ENCODE results near the gene PHEX. TPM values are rescaled to one million over a fixed set of nuclear protein-coding genes. Genes with fewer than 3 reads are reported as not detected.

PHEX gene
- total RNA-seq, 2 donors from 2014 or later: not detected

DNA sequence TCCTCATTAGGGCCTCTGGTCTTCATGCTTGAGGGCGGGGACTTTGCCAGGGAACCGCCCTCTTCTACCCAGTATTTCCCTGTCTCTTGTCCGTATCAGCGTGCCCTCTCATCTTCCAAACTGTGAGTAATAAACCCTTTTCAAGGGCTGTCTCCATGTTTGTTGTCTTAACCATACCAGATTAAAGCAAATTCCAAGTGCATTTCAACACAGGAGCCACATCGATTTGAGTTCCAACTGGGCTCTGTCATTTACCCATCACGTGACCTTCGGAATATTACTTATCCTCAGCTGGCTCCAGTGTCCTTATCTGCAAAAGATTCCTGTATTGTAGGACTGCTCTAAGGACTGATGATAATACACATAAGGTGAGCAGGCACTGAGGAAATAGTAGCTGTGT lies 6.4 kb upstream of the PHEX start:
- 62% methylated on average over 7 of the region's 7 CpGs for WGBS, 2 donors
- Histone ChIP-seq H3K4me1 (no peaks in the 10 kb centered on the region), H3K36me3 (replicated peaks in 1 of 2; ENCODE audit: insufficient read depth in 1 of 2, low read depth in 2 of 2) (no peaks in the 10 kb centered on the region)

GRCh38 chrX:22026731-22027130 lies 5.4 kb upstream of the PHEX start:
- ATAC-seq (no peak), DNase-seq (no peak)
- H3K27me3 ChIP-seq: no peaks in the 10 kb centered on the region
- WGBS, 2 donors: 84 to 86% methylated on average over 1 to 4 of the region's 4 CpGs
- intact Hi-C loops (cut with DNase I): no loop called here
- no peaks in the 10 kb centered on the region for H3K4me1 ChIP-seq
- H3K9me3 ChIP-seq: no peaks in the 10 kb centered on the region
- no peaks in the 10 kb centered on the region for H3K36me3 ChIP-seq (replicated peaks in 1 of 2; ENCODE audit: insufficient read depth in 1 of 2, low read depth in 2 of 2)
- no peak overlapping the region for H3K27ac ChIP-seq
- no peak for TF ChIP-seq CTCF (IDR thresholded peaks at IDR 0.05)
- no peak for TF ChIP-seq POLR2A (IDR thresholded peaks at IDR 0.05)
- no peak overlapping the region for H3K4me3 ChIP-seq

More for the DNA sequence above, 6.4 kb upstream of the PHEX start:
- no peak overlapping the region for H3K4me3 ChIP-seq
- DNase-seq: no peak
- TF ChIP-seq CTCF (IDR thresholded peaks at IDR 0.05): no peak
- TF ChIP-seq POLR2A (IDR thresholded peaks at IDR 0.05): no peak
- no peaks in the 10 kb centered on the region for H3K9me3 ChIP-seq
- no peaks in the 10 kb centered on the region for H3K27me3 ChIP-seq
- ATAC-seq: no peak
- intact Hi-C loops (cut with DNase I): no loop called here
- H3K27ac ChIP-seq: no peak overlapping the region

DNA sequence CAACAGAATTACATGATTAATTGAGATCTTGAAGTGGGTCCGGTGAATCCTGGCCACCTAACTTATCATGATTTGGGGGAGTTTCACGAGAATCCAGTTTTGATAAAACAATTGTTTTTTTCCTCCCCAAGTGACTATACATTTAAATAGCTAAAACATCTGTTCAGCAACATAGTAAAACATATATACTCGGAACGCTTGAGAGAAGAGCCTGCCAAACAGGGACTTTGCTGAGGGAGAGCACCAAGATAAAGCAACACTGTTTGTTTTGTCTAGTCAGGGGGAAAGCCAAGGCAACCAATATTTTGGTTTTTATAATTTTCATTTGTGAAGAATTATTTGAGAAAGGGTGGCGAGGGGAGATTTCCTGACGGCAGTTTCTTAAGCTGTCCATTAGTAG lies 381 bp downstream of the PHEX start:
- DNase-seq (no peak), ATAC-seq (no peak)
- Histone ChIP-seq H3K27me3 (no peaks in the 10 kb centered on the region), H3K27ac (no peak overlapping the region), H3K4me3 (no peak overlapping the region), H3K9me3 (no peaks in the 10 kb centered on the region), H3K36me3 (replicated peaks in 1 of 2; ENCODE audit: insufficient read depth in 1 of 2, low read depth in 2 of 2) (no peaks in the 10 kb centered on the region), H3K4me1 (no peaks in the 10 kb centered on the region)
- 67 to 71% methylated on average over 6 of the region's 6 CpGs for WGBS, 2 donors
- intact Hi-C loops (cut with DNase I): no loop called here
- TF ChIP-seq CTCF (IDR thresholded peaks at IDR 0.05) (no peak), POLR2A (IDR thresholded peaks at IDR 0.05) (no peak)

DNA sequence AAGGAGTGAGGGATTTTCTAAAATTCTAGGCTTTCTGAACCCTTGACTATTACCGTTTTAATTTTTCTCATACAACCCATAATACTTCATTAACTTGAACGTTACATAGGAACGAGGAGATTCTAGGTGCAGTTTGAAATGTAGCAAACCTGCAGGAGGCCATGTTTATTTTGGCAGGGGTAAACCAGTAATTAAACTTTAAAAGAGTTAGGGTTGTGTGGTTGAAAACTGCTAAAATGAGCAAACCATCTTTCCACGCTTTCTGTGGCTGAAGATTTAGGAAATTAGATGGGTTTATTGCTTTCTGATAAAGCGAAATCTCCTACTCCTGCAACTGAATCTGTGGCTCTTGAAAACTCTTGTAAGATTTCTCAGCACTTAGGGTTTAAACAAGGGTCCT lies 1.7 kb downstream of the PHEX start:
- Histone ChIP-seq H3K27ac (no peak overlapping the region), H3K27me3 (no peaks in the 10 kb centered on the region), H3K4me3 (no peak overlapping the region), H3K9me3 (no peaks in the 10 kb centered on the region), H3K36me3 (replicated peaks in 1 of 2; ENCODE audit: insufficient read depth in 1 of 2, low read depth in 2 of 2) (no peaks in the 10 kb centered on the region), H3K4me1 (no peaks in the 10 kb centered on the region)
- no peak for TF ChIP-seq POLR2A (IDR thresholded peaks at IDR 0.05)
- no peak for TF ChIP-seq CTCF (IDR thresholded peaks at IDR 0.05)
- WGBS, 2 donors: 46 to 63% methylated on average over 5 of the region's 5 CpGs
- ATAC-seq (no peak), DNase-seq (no peak)
- intact Hi-C loops (cut with DNase I): no loop called here

GRCh38 chrX:22035236-22035635 lies 3.1 kb downstream of the PHEX start:
- no peak for TF ChIP-seq CTCF (IDR thresholded peaks at IDR 0.05)
- no peak for TF ChIP-seq POLR2A (IDR thresholded peaks at IDR 0.05)
- no peak for ATAC-seq
- H3K27me3 ChIP-seq: no peaks in the 10 kb centered on the region
- no peaks in the 10 kb centered on the region for H3K9me3 ChIP-seq
- no peak for DNase-seq
- 44 to 54% methylated on average over 1 of the region's 1 CpG for WGBS, 2 donors
- no peak overlapping the region for H3K4me3 ChIP-seq
- intact Hi-C loops (cut with DNase I): no loop called here
- H3K27ac ChIP-seq: no peak overlapping the region
- H3K4me1 ChIP-seq: no peaks in the 10 kb centered on the region
- H3K36me3 ChIP-seq (replicated peaks in 1 of 2; ENCODE audit: insufficient read depth in 1 of 2, low read depth in 2 of 2): no peaks in the 10 kb centered on the region

Measured in body of pancreas (tissue), 4 donors.